HUES64 (cell line): ENCODE measurements around the gene BRINP1.
"Not testable (repeated sequence)": the region's sequence is repeated elsewhere in the genome, so short reads cannot be mapped to it uniquely, and the experiment has no call there.

Experiments used
- H3K27ac ChIP-seq: 2 replicates; pipeline ENCODE4 v1.7.0; 2013; ENCODE audit warnings: low read depth, low read length, inconsistent platforms
- H3K27me3 ChIP-seq: 2 replicates; pipeline ENCODE4 v1.6.1; 2013; ENCODE audit warnings: mild to moderate bottlenecking, low read length; ENCODE audit not compliant: insufficient read depth
- H3K36me3 ChIP-seq: 2 replicates; pipeline ENCODE4 v1.6.1; 2013; ENCODE audit warnings: mild to moderate bottlenecking, low read length; ENCODE audit not compliant: insufficient read depth
- H3K4me1 ChIP-seq: 2 replicates; pipeline ENCODE4 v1.6.1; 2013; ENCODE audit warnings: mild to moderate bottlenecking, low read length, moderate library complexity; ENCODE audit not compliant: insufficient read depth
- H3K4me3 ChIP-seq: 2 replicates; pipeline ENCODE4 v1.5.1; 2013; ENCODE audit warnings: mild to moderate bottlenecking, low read length, moderate library complexity
- H3K9ac ChIP-seq: 2 replicates; pipeline ENCODE4 v1.6.1; 2013; ENCODE audit warnings: mild to moderate bottlenecking, low read depth, low read length
- H3K9me3 ChIP-seq: 2 replicates; pipeline ENCODE4 v1.6.1; 2013; ENCODE audit warnings: low read depth, low read length; ENCODE audit not compliant: insufficient read depth
- WGBS: fragments of 150-250, 120-280 bp; methylation state at CpG from one replicate; pipeline ENCODE4 v1.1.7; 2013; ENCODE audit warnings: missing lambda C conversion rate; 5-methylcytosine and 5-hydroxymethylcytosine counted together

Gene BRINP1

GRCh38 chr9:119185298-119185697 is 183.9 kb downstream of the BRINP1 start:
- WGBS: 92% methylated on average over 3 of the region's 3 CpGs
- no peak overlapping the region for H3K4me3 ChIP-seq

GRCh38 chr9:119184265-119184936 is 184.8 kb downstream of the BRINP1 start:
- Histone ChIP-seq H3K4me1 (peaks cover 15% of the 10 kb centered on the region; the same call in 1 of the 2 replicates), H3K27me3 (no peaks in the 10 kb centered on the region), H3K4me3 (no peak overlapping the region), H3K27ac (no peak overlapping the region), H3K36me3 (no peaks in the 10 kb centered on the region), H3K9ac (no peak overlapping the region), H3K9me3 (no peaks in the 10 kb centered on the region)
- 93% methylated on average over 3 of the region's 3 CpGs for WGBS

More at GRCh38 chr9:119185298-119185697, 183.9 kb downstream of the BRINP1 start:
- Histone ChIP-seq H3K36me3 (no peaks in the 10 kb centered on the region), H3K9me3 (no peaks in the 10 kb centered on the region), H3K4me1 (0 out of 2 replicates have a peak, but pooled peaks cover 7% of the 10 kb centered on the region), H3K27ac (no peak overlapping the region), H3K27me3 (no peaks in the 10 kb centered on the region), H3K9ac (no peak overlapping the region)

DNA sequence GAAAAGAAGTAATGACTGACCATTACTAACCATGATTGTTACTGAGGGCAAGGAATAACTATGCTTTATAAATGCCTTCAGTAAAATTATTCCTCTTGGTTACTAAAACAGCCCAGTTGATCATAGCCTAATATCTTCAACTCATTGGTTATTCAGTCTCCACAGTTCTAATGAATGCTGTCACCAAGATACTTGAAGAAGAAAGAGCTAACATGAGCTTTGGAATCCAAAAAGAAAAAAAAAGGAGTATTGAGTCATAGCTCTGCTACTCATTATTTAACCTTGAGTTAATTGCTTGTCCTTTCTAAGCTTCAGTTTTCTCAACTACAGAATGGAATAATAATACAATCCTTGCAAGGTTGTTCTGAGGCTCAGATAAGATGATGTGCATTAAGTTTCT is 187.7 kb downstream of the BRINP1 start:
- Histone ChIP-seq H3K27me3 (no peaks in the 10 kb centered on the region), H3K27ac (no peak overlapping the region), H3K4me3 (no peak overlapping the region), H3K4me1 (peaks cover 19% of the 10 kb centered on the region; the same call in 1 of the 2 replicates), H3K9me3 (no peaks in the 10 kb centered on the region), H3K9ac (no peak overlapping the region), H3K36me3 (no peaks in the 10 kb centered on the region)

DNA sequence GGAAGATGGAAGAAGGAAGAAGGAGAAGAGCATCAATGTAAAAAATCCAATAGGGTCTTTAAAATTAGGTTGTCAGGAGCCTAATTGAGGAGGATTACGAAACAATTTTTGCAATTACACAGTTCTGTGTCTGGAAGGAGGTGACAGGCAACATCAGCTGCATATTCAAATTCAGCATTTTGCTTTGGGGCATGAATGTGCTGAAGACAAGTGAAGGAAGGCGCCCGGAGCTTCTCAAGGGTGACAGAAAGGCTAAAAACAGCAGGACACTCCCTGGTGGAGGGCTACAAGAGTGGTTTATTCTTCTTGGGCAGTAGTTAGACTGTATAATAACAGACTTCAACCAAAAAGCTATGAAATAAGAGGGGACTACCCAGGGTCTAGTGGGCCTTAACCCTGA is 188.3 kb downstream of the BRINP1 start:
- Histone ChIP-seq H3K27me3 (no peaks in the 10 kb centered on the region), H3K27ac (no peak overlapping the region), H3K4me3 (no peak overlapping the region), H3K9me3 (no peaks in the 10 kb centered on the region), H3K9ac (no peak overlapping the region), H3K36me3 (no peaks in the 10 kb centered on the region), H3K4me1 (peaks cover 19% of the 10 kb centered on the region; the same call in 1 of the 2 replicates)
- WGBS: 92% methylated on average over 3 of the region's 3 CpGs

GRCh38 chr9:119179701-119180100 is 189.5 kb downstream of the BRINP1 start:
- Histone ChIP-seq H3K9ac (no peak overlapping the region), H3K36me3 (no peaks in the 10 kb centered on the region), H3K9me3 (no peaks in the 10 kb centered on the region), H3K27ac (no peak overlapping the region), H3K27me3 (no peaks in the 10 kb centered on the region), H3K4me3 (no peak overlapping the region), H3K4me1 (peaks cover 19% of the 10 kb centered on the region; the same call in 1 of the 2 replicates)
- WGBS: 73% methylated on average over 3 of the region's 3 CpGs

DNA sequence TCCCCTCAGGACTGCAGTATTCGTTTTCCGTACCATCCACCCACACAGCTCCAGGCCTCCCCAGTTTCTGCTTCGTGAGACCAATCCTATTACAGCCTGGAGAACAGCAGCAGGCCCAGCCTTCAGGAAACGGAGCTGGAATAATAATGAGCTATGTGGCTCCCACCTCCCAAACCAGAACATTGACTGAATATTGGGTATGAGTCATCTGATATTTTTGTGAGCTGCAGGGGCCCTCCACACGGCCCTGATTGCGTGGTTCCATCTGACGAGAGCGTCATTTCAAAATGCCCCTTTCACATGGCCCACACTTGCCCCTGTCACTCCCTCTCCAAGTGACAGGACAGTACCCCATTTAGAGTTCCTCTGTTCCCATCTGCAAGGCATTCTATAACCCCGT is 192.0 kb downstream of the BRINP1 start:
- H3K4me1 ChIP-seq: peaks cover 19% of the 10 kb centered on the region; the same call in 1 of the 2 replicates
- H3K9ac ChIP-seq: no peak overlapping the region
- no peaks in the 10 kb centered on the region for H3K27me3 ChIP-seq
- H3K36me3 ChIP-seq: no peaks in the 10 kb centered on the region
- H3K27ac ChIP-seq: no peak overlapping the region
- 90% methylated on average over 9 of the region's 9 CpGs for WGBS
- H3K9me3 ChIP-seq: no peaks in the 10 kb centered on the region
- no peak overlapping the region for H3K4me3 ChIP-seq

- Histone ChIP-seq H3K4me3 (no peak overlapping the region), H3K27me3 (no peaks in the 10 kb centered on the region), H3K4me1 (peaks cover 12% of the 10 kb centered on the region; the same call in 1 of the 2 replicates), H3K36me3 (no peaks in the 10 kb centered on the region), H3K9ac (no peak overlapping the region), H3K27ac (no peak overlapping the region), H3K9me3 (no peaks in the 10 kb centered on the region)
- 100% methylated on average over 1 of the region's 1 CpG for WGBS
Measured at GRCh38 chr9:119175581-119175980, 193.7 kb downstream of the BRINP1 start.

- Histone ChIP-seq H3K9ac (peak overlapping the region; percentile 90), H3K27ac (peak overlapping the region; percentile 77), H3K4me3 (peak overlapping the region; percentile 63)
- H3K27me3 ChIP-seq, H3K9me3 ChIP-seq, H3K36me3 ChIP-seq, H3K4me1 ChIP-seq: not testable (repeated sequence)
- WGBS: 6% methylated on average over 25 of the region's 27 CpGs
Measured at GRCh38 chr9:119169222-119169621, 200.0 kb downstream of the BRINP1 start.

DNA sequence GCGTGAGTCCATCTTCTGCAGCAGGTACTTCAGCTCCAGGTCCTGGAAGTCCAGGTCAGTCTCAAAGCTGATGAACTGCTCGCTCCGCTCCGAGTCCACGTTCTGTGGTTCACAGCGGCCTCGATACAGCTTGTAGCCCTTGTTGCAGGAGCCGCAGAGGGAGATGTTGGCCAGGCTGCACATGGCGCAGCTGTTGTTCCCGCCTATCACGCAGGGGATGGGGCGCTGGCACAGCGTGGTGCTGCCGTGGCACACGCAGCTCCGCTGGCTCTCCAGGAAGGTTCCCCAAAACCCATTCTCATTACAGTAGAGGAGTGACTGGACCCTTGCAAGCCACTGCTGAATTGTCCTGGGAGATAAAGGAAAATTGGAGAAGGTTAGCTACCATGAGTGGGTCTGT is 201.4 kb downstream of the BRINP1 start:
- H3K4me3 ChIP-seq: no peak overlapping the region
- H3K9me3 ChIP-seq: no peaks in the 10 kb centered on the region
- no peak overlapping the region for H3K27ac ChIP-seq
- H3K36me3 ChIP-seq: peaks cover 8% of the 10 kb centered on the region
- 0 out of 2 replicates have a peak, but pooled peaks cover 5% of the 10 kb centered on the region for H3K4me1 ChIP-seq
- 97% methylated on average over 16 of the region's 16 CpGs for WGBS
- H3K27me3 ChIP-seq: no peaks in the 10 kb centered on the region
- no peak overlapping the region for H3K9ac ChIP-seq

GRCh38 chr9:119167267-119167666 is 202.0 kb downstream of the BRINP1 start:
- no peak overlapping the region for H3K9ac ChIP-seq
- no peaks in the 10 kb centered on the region for H3K27me3 ChIP-seq
- 0 out of 2 replicates have a peak, but pooled peaks cover 5% of the 10 kb centered on the region for H3K4me1 ChIP-seq
- H3K27ac ChIP-seq: no peak overlapping the region
- 96% methylated on average over 21 of the region's 21 CpGs for WGBS
- no peaks in the 10 kb centered on the region for H3K9me3 ChIP-seq
- no peak overlapping the region for H3K4me3 ChIP-seq
- H3K36me3 ChIP-seq: peaks cover 8% of the 10 kb centered on the region

GRCh38 chr9:119166096-119166495 is 203.1 kb downstream of the BRINP1 start:
- Histone ChIP-seq H3K9me3 (no peaks in the 10 kb centered on the region), H3K9ac (no peak overlapping the region), H3K27me3 (no peaks in the 10 kb centered on the region), H3K4me1 (0 out of 2 replicates have a peak, but pooled peaks cover 5% of the 10 kb centered on the region), H3K27ac (no peak overlapping the region), H3K4me3 (no peak overlapping the region), H3K36me3 (peaks cover 8% of the 10 kb centered on the region)
